ENCODE measurements around the gene CAPN5.

The CAPN5 gene

GRCh38 chr11:77102246-77103210, 35.8 kb downstream of the CAPN5 start, which contains the start of gene OMP:
OMP (plus strand) TSS chr11:77102840; CDS start chr11:77102840, 0 bp downstream.
- DNase-seq, result no peak

GRCh38 chr11:77103319-77103718, 36.5 kb downstream of the CAPN5 start:
- no peak for DNase-seq

- DNase-seq, result no peak
Measured at GRCh38 chr11:77104727-77105126, 38.0 kb downstream of the CAPN5 start.

- DNase-seq, result no peak
Measured at GRCh38 chr11:77106321-77106720, 39.5 kb downstream of the CAPN5 start.

GRCh38 chr11:77106759-77107158, 40.0 kb downstream of the CAPN5 start:
- no peak for DNase-seq

- DNase-seq, result no peak
Measured at GRCh38 chr11:77107950-77108349, 41.2 kb downstream of the CAPN5 start.

- DNase-seq, result no peak
Measured at GRCh38 chr11:77108436-77108835, 41.7 kb downstream of the CAPN5 start.

- DNase-seq, result no peak
Measured at GRCh38 chr11:77109236-77110019, 42.7 kb downstream of the CAPN5 start.

GRCh38 chr11:77110836-77111235, 44.1 kb downstream of the CAPN5 start:
- no peak for DNase-seq

GRCh38 chr11:77111277-77111676, 44.5 kb downstream of the CAPN5 start:
- no peak for DNase-seq

- DNase-seq, result no peak
Measured at GRCh38 chr11:77111946-77112345, 45.2 kb downstream of the CAPN5 start.

- no peak for DNase-seq
Measured at GRCh38 chr11:77112641-77113381, 46.0 kb downstream of the CAPN5 start.

- peak; percentile 13 to 24 for DNase-seq
Measured at GRCh38 chr11:77113382-77114088, 46.8 kb downstream of the CAPN5 start.

GRCh38 chr11:77114089-77114463, 47.3 kb downstream of the CAPN5 start:
- DNase-seq, result no peak

- no peak for DNase-seq
Measured at GRCh38 chr11:77115181-77115611, 48.4 kb downstream of the CAPN5 start.

GRCh38 chr11:77115956-77116355, 49.2 kb downstream of the CAPN5 start:
- DNase-seq, result no peak

GRCh38 chr11:77117492-77117891, 50.7 kb downstream of the CAPN5 start:
- DNase-seq, result no peak

- DNase-seq, result no peak
Measured at GRCh38 chr11:77118086-77118485, 51.3 kb downstream of the CAPN5 start.

- no peak for DNase-seq
Measured at GRCh38 chr11:77118971-77119370, 52.2 kb downstream of the CAPN5 start.

- DNase-seq, result no peak
Measured at GRCh38 chr11:77119531-77119936, 52.8 kb downstream of the CAPN5 start.

GRCh38 chr11:77120571-77120970, 53.8 kb downstream of the CAPN5 start:
- no peak for DNase-seq

- no peak for DNase-seq
Measured at GRCh38 chr11:77121096-77121640, 54.4 kb downstream of the CAPN5 start.

Data from AML-193 (cell line).